ENCODE measurements around the gene EEF1G.
A peak's percentile ranks its signal among the peaks of the same experiment; 100 is the strongest.
"Not testable (repeated sequence)": the region's sequence is repeated elsewhere in the genome, so short reads cannot be mapped to it uniquely, and the experiment has no call there.

EEF1G gene, protein sequence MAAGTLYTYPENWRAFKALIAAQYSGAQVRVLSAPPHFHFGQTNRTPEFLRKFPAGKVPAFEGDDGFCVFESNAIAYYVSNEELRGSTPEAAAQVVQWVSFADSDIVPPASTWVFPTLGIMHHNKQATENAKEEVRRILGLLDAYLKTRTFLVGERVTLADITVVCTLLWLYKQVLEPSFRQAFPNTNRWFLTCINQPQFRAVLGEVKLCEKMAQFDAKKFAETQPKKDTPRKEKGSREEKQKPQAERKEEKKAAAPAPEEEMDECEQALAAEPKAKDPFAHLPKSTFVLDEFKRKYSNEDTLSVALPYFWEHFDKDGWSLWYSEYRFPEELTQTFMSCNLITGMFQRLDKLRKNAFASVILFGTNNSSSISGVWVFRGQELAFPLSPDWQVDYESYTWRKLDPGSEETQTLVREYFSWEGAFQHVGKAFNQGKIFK

GRCh38 chr11:62573592-62574362 lies at the start of gene EEF1G:
Gene EEF1G, minus strand, starts transcription at chr11:62573891. Its CDS starts 49 bp downstream, at chr11:62573842.
- DNase-seq (ENCODE audit: low read depth), result peak; percentile 97

DNA sequence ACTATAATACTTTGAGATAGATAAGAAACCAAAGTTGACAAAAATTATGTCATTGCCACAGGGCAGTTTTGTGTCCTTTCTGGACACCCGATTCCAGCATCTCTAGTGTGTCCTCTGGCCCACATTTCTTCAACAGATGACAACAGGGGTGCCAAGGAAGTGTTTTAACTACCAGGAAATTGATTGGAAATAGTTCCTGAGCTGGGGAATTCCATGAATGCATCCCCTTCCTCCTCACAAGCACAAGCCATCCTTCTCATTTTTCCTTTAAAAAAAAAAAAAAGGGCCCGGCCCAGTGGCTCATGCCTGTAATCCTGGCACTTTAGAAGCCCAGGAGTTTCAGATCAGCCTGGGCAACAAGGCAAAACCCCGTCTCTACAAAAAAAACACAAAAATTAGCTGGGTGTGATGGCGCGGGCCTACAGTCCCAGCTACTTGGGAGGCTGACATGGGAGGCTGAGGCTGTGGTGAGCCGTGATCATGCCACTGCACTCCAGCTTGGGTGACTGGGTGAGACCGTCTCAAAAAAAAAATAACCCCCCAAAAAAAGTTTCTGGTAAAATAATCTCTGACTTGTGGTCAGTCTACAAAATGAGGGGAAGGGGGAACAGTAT lies 48.9 kb upstream of the EEF1G start:
- DNase-seq (ENCODE audit: low read depth), result no peak

- peak; percentile 96 for DNase-seq (ENCODE audit: low read depth)
These were observed 48.1 kb upstream of the EEF1G start, which contains the start of gene B3GAT3 for GRCh38 chr11:62621567-62622470. Gene B3GAT3, minus strand, starts transcription at chr11:62621986. Its CDS starts 39 bp downstream, at chr11:62621947.

GRCh38 chr11:62621027-62621566 lies 47.4 kb upstream of the EEF1G start:
- DNase-seq (ENCODE audit: low read depth), result no peak

DNA sequence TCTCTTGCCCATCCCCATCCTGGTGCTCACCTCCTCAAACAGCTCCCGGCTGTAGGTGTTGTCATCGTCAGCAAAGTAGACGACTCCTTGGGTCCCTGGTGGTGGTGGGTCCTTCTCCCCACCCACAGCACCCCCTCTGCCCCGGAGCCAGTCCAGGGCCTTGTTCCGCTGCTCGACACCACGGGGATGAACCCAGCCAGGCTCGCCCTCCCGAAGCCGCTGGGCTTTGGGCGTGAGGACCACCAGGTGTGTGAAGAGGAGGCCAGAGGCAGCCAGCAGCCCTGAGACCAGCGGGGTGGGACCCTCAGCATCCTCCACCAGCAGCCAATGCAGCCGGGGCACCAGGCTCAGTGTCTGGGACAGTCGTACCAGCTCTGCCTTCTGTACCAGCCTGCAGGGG lies 43.3 kb upstream of the EEF1G start:
- not testable (repeated sequence) for DNase-seq (ENCODE audit: low read depth)

- no peak for DNase-seq (ENCODE audit: low read depth)
These were observed 41.8 kb upstream of the EEF1G start for GRCh38 chr11:62615521-62615920.

DNA sequence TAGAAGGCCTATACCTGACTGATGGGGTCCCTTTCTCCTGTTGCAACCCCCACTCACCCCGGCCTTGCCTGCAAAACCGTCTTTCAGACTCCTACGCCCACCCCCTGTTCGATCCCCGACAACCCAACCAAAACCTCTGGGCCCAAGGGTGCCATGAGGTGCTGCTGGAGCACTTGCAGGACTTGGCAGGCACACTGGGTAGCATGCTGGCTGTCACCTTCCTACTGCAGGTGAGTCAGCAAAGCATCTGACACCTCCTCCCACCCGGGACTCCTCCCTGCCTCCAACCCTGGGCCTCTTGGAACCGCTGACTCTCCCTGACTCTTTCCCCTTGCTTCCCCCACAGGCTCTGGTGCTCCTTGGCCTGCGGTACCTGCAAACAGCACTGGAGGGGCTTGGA lies 40.6 kb upstream of the EEF1G start:
- DNase-seq (ENCODE audit: low read depth), result no peak

GRCh38 chr11:62613291-62613778 lies 39.6 kb upstream of the EEF1G start:
- DNase-seq (ENCODE audit: low read depth), result no peak

DNA sequence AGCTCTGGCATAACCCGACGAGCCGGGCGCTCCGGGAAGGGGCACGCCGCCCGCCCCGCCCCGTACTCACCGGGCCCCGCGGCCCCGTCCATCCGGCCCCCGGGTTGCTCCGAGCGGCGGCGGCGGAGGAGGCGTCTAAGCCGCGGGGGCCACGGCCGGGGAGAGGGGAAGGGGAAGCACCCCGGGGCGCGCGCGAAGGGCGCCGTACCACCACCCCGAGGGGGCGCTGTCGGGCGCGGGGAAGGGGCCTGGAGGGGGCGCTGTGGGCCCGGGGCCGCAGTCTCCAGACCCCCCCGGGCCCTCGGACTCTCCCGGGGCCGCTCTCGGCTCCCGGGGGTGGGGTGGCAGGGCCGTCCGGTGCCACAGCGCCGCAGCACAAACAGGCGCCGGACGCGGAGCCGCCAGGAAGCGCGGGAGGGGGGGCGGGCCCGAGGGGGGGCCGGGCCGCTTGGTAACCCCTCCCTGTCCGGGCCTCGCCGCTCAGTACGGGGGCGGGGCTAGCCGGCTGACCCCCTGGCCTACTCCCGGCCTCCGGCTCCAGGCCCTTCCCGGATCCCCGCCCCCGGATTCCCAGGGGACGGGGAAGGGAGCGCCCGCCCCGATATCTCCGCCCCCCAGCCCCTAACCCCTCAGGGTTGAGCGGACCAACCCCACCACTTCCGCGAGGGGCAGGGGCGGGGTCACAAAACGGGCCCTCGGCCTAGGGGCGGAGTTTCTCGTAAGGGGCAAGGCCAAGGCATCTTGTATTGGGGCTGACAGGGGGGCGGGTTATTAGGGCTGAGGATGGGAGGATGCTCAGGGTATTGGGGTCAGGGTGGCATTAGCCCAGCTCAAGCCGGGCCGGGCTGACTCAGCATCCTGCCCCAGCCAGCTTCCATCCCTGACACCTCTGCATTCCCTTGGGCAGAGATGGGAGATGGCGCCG lies 38.9 kb upstream of the EEF1G start, which contains the start of the genes EML3 and ROM1:
TSS of gene EML3 (minus strand) at position 410 of the 925 bp plus-strand sequence. CDS start at position 92, 318 bp downstream.
TSS of gene ROM1 (plus strand) at position 892 of the 925 bp plus-strand sequence. CDS start at position 917, 25 bp downstream.
- peak; percentile 83 for DNase-seq (ENCODE audit: low read depth)

DNA sequence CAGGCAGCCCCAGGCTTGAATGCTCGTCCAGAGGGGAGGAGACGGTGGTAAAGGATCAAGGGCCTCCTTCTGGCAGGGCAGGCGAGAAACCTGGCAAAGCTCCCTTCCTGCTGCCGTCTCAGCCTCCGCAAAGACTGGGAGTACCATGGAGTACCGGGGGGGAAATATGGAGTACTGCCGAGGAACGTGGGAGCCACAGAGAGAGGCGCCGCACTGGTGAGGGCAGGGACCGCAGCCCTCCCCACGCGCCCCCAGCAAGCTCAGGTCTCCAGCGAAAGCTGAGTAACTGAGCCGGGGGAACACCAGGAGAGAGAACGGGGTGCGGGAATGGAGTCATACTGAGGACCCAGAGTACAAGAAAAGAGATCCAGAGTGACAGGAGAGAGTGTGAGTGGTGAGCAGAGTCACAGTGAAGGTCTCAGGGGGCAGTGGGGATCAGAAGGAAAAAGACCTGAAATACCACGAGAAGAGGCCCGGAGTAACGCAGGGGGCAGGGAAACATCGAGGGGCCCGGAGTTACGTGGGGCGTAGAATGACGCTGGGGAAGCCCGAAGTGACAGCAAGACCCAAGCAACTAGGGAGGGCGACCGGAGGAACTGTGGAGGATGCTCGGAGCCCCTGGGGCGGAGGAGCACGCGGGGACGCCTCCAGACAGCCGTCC lies 38.1 kb upstream of the EEF1G start:
- no peak for DNase-seq (ENCODE audit: low read depth)

GRCh38 chr11:62610814-62611704 lies 37.4 kb upstream of the EEF1G start:
- no peak for DNase-seq (ENCODE audit: low read depth)

GRCh38 chr11:62610403-62610802 lies 36.7 kb upstream of the EEF1G start:
- no peak for DNase-seq (ENCODE audit: low read depth)

- no peak for DNase-seq (ENCODE audit: low read depth)
These were observed 35.1 kb upstream of the EEF1G start for GRCh38 chr11:62608776-62609175.

- no peak for DNase-seq (ENCODE audit: low read depth)
These were observed 34.0 kb upstream of the EEF1G start for GRCh38 chr11:62607714-62608113.

- DNase-seq (ENCODE audit: low read depth), result no peak
These were observed 32.2 kb upstream of the EEF1G start for GRCh38 chr11:62605902-62606301.

GRCh38 chr11:62605467-62605866 lies 31.8 kb upstream of the EEF1G start:
- DNase-seq (ENCODE audit: low read depth), result no peak

- no peak for DNase-seq (ENCODE audit: low read depth)
These were observed 30.9 kb upstream of the EEF1G start for GRCh38 chr11:62604460-62605120.
